Esophagus squamous epithelium (tissue), 5 donors: ENCODE data around the gene SLC8A2. TPM values are rescaled to one million over a fixed set of nuclear protein-coding genes. Genes with fewer than 3 reads are reported as not detected.
A peak's percentile ranks its signal among the peaks of the same experiment; 100 is the strongest.

ENCODE experiments used
- DNase-seq: peaks from one replicate; lab custom pipeline; 2025; lab: John Stamatoyannopoulos, UW
- H3K27ac ChIP-seq, 4 donors: fragments of 200-600 bp; sonication (generic); one replicate each; pipeline ENCODE4 v1.5.1; 2016 to 2019; ENCODE audit warnings: mild to moderate bottlenecking in 1 of 4
- H3K27me3 ChIP-seq, 4 donors: fragments of 200-600 bp; sonication (generic); 1 replicate in 3 of 4; 2 replicates in 1 of 4; pipeline versions ENCODE4 v1.5.1 to v1.6.0; 2017 to 2021; ENCODE audit warnings: antibody characterized with exemption in 1 of 4
- H3K36me3 ChIP-seq, 3 donors: fragments of 200-600 bp; sonication (generic); one replicate each; pipeline ENCODE4 v1.5.1; 2016 to 2019
- H3K4me1 ChIP-seq, 3 donors: fragments of 200-600 bp; sonication (generic); one replicate each; pipeline ENCODE4 v1.5.1; 2017 to 2019
- H3K4me3 ChIP-seq, 4 donors: fragments of 200-600 bp; sonication (generic); 1 replicate in 3 of 4; 2 replicates in 1 of 4; pipeline ENCODE4 v1.5.1; 2016 to 2019; ENCODE audit warnings: mild to moderate bottlenecking in 2 of 4, moderate library complexity in 1 of 4
- H3K9me3 ChIP-seq, 3 donors: fragments of 200-600 bp; sonication (generic); one replicate each; pipeline ENCODE4 v1.5.1; 2016 to 2019
- POLR2A ChIP-seq, 4 donors: fragments of 450-650 bp; IDR thresholded peaks; one replicate each; pipeline ENCODE4 v1.6.1; 2017; ENCODE audit warnings: antibody characterized with exemption in 4 of 4, mild to moderate bottlenecking in 4 of 4, moderate library complexity in 3 of 4
- WGBS, 2 donors: methylation state at CpG; one replicate each; pipeline ENCODE4 v1.1.5; 2018; 5-methylcytosine and 5-hydroxymethylcytosine counted together
- intact Hi-C: fragments of 100-400 bp; cut with DNase I; formaldehyde crosslinking; loops from one replicate; pipeline ENCODE4 v1.15.0; 2022
- total RNA-seq, 4 donors: library from RNA; depleted of rRNA; stranded (reverse); fragments of >200 nt; gene quantifications; one replicate each; pipeline ENCODE4 v1.1.0, GENCODE V29; 2016
- TF ChIP-seq, protein P1 (sequence below), 6 experiments: fragments of 450-650 bp in 4 of 6; fragments of 200-600 bp in 2 of 6; sonication (generic) in 2 of 6; IDR thresholded peaks; one replicate each; pipeline ENCODE4 v1.5.1; 2016 to 2019; ENCODE audit warnings: antibody characterized with exemption in 6 of 6, mild to moderate bottlenecking in 4 of 6, moderate library complexity in 4 of 6
- donor health status: DM: yes; HTN: yes; CAD: no.

The SLC8A2 gene
- total RNA-seq, 4 donors from 2014 or later: 0.08 to 5.0 (median 3.6) TPM; not detected in 1

DNA sequence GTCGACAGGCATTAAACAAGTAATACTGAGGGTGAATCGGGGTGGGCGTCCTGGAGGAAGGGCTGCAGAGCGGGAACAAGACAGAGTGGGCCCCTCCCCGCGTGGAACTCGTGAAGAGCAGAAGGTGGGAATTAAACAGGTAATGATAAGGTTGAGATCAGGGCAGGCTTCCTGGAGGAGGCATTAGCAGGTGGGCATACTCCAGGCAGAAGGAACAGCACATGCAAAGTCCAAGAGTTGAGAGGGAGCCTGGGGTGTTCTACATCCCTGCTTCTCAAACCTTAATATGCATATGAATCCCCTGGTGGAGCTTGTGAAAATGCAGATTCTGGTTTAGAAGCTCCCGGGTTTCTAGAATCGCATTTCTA, 23.3 kb downstream of the SLC8A2 start:
- peaks cover 6 to 74% (median 15%) of the 10 kb centered on the region in 4 donors for H3K27me3 ChIP-seq
- H3K9me3 ChIP-seq: no peaks in the 10 kb centered on the region
- peaks cover 4 to 39% (median 16%) of the 10 kb centered on the region in 3 donors for H3K4me1 ChIP-seq
- no peaks in the 10 kb centered on the region for H3K36me3 ChIP-seq
- intact Hi-C loops: no loop called here
- no peak for TF ChIP-seq POLR2A (IDR thresholded peaks at IDR 0.05)
- TF ChIP-seq, protein P1, sequence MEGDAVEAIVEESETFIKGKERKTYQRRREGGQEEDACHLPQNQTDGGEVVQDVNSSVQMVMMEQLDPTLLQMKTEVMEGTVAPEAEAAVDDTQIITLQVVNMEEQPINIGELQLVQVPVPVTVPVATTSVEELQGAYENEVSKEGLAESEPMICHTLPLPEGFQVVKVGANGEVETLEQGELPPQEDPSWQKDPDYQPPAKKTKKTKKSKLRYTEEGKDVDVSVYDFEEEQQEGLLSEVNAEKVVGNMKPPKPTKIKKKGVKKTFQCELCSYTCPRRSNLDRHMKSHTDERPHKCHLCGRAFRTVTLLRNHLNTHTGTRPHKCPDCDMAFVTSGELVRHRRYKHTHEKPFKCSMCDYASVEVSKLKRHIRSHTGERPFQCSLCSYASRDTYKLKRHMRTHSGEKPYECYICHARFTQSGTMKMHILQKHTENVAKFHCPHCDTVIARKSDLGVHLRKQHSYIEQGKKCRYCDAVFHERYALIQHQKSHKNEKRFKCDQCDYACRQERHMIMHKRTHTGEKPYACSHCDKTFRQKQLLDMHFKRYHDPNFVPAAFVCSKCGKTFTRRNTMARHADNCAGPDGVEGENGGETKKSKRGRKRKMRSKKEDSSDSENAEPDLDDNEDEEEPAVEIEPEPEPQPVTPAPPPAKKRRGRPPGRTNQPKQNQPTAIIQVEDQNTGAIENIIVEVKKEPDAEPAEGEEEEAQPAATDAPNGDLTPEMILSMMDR (IDR thresholded peaks at IDR 0.05): no peak
- H3K4me3 ChIP-seq: no peak overlapping the region
- 33 to 36% methylated on average over 9 of the region's 9 CpGs for WGBS, 2 donors
- no peak for DNase-seq
- no peak overlapping the region for H3K27ac ChIP-seq

DNA sequence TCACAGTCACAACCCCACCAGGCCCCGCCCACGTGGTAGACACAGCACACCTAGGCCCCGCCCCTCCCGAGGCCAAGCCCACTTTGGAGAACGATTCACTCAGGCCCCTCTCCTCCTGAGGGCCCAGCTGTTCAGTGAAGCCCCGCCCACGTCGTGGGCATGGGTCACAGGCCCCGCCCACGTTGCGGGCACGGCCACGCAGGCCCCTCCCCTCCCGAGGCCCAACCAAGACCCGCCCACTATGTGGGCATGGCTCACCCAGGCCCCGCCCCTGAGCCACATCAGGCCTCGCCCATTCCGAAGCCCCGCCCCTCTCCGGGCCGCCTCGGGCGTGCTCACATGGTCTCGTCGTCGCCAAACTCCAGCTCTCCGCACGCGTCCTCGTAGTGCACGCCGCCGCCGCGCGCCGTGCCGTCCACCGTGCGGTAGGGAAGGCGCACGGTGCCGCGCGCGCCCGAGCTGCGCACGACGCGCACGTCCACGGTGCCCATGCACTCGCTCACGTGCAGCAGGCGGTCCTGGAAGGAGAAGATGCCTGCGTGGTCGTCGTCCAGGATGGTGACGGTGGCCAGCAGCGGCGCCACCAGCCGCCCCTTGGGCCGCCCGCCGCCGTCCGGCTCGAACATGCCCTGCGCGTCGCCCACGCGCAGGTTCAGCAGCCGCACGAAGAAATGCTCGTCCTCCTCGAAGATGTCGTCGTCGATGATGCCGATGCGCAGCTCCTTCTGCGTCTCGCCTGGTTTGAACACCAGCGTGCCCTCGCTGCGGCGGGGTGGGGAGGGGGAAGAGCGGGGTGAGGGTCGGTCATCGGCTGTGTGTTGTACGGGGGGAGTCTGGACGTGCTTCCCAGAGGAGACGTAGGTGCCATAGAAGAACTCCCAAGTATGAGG, 24.0 kb downstream of the SLC8A2 start:
- Histone ChIP-seq H3K36me3 (no peaks in the 10 kb centered on the region), H3K4me1 (peaks cover 4 to 39% (median 16%) of the 10 kb centered on the region in 3 donors), H3K27me3 (peaks cover 6 to 80% (median 15%) of the 10 kb centered on the region in 4 donors), H3K27ac (no peak overlapping the region), H3K4me3 (peak overlapping the region in 2 of 4 donors; percentile 18 to 21), H3K9me3 (no peaks in the 10 kb centered on the region)
- 0 to 10% methylated on average over 5 to 9 of the region's 95 CpGs for WGBS, 2 donors
- intact Hi-C loops: no loop called here
- DNase-seq: no peak
- TF ChIP-seq POLR2A (IDR thresholded peaks at IDR 0.05): no peak
- TF ChIP-seq, protein P1 (IDR thresholded peaks at IDR 0.05): no peak

DNA sequence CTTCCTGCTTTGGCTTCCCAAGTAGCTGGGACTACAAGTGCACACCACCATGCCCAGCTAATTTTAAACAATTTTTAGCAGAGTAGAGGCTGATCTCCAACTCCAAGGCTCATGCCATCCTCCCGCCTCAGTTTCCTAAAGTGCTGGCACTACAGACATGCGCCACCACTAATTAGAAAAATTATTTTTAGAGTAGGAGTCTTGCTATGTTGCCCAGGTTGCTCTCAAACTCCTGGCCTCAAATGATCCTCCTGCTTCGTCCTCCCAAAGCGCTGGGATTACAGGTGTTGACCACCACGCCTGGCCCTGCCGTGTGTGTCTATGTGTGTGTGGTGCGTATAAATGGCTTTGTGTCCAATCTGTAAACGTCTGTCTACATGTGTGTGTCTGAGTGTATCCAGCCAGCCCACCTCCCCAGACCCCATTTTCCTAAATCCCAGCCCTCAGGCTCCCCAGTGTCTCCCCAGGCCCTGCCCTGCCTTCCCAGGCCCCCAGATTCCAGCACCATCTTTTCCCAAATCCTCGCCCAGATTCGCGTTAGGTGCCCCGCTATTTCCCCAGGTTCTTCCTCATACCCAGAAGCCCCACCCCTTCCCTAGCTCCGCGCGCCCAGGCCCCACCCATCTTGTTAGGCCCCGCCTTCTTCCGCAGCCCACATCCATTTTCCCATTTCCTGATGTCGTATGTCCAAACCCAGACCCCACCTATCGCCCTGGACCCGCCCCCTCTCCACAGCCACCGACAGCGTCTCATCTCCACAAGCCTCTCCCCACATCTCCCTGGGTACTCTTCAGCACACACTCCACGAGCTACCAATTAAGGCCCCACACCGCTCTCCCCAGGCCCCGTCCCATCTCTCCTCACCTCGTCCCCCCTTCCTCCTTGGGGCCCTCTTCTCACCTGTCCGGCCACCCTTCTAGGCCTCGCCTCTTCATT, 24.9 kb downstream of the SLC8A2 start:
- H3K27me3 ChIP-seq: peaks cover 6 to 89% (median 15%) of the 10 kb centered on the region in 4 donors
- intact Hi-C loops: no loop called here
- H3K4me3 ChIP-seq: peak overlapping the region in 1 of 4 donors; percentile 21
- H3K9me3 ChIP-seq: no peaks in the 10 kb centered on the region
- no peak for DNase-seq
- TF ChIP-seq, protein P1 (IDR thresholded peaks at IDR 0.05): no peak
- no peak for TF ChIP-seq POLR2A (IDR thresholded peaks at IDR 0.05)
- peaks cover 4 to 39% (median 16%) of the 10 kb centered on the region in 3 donors for H3K4me1 ChIP-seq
- no peak overlapping the region for H3K27ac ChIP-seq
- no peaks in the 10 kb centered on the region for H3K36me3 ChIP-seq
- WGBS, 2 donors: 21 to 26% methylated on average over 26 to 27 of the region's 28 CpGs

DNA sequence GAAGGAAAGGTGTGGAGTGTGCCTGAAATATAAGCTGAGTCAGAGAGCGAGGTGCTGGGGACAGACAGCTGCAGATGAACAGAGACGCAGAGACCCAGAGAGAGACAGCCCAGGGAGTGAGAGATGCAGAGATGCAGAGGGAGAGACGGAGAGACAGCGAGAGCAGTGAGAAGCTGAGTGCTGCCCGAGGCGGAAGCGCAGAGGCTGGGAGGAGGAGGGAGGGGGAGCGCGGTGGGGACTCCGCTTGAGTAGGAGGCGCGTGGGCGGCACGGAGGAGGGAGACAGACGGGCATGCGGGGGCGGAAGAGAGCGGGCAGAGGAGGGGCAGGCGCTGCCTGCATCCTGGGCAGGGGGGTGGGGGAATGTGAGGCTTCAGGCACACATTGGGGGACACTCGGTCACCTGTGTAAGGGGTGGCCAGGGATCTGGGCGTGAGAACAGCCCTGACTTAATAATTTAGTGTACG, 25.7 kb downstream of the SLC8A2 start:
- Histone ChIP-seq H3K4me1 (peaks cover 4 to 39% (median 16%) of the 10 kb centered on the region in 3 donors), H3K27me3 (peaks cover 6 to 97% (median 15%) of the 10 kb centered on the region in 4 donors), H3K9me3 (no peaks in the 10 kb centered on the region), H3K4me3 (peak overlapping the region in 1 of 4 donors; percentile 5), H3K36me3 (no peaks in the 10 kb centered on the region), H3K27ac (no peak overlapping the region)
- DNase-seq: no peak
- TF ChIP-seq POLR2A (IDR thresholded peaks at IDR 0.05): no peak
- TF ChIP-seq, protein P1 (IDR thresholded peaks at IDR 0.05): no peak
- intact Hi-C loops: no loop called here
- 3 to 6% methylated on average over 19 to 21 of the region's 22 CpGs for WGBS, 2 donors
